ENCODE data around the gene PPP2R5D. TPM values are rescaled to one million over a fixed set of nuclear protein-coding genes. Genes with fewer than 3 reads are reported as not detected.

Gene PPP2R5D
- total RNA-seq, 2 donors from 2014 or later = 57.5 to 59.1 TPM

DNA sequence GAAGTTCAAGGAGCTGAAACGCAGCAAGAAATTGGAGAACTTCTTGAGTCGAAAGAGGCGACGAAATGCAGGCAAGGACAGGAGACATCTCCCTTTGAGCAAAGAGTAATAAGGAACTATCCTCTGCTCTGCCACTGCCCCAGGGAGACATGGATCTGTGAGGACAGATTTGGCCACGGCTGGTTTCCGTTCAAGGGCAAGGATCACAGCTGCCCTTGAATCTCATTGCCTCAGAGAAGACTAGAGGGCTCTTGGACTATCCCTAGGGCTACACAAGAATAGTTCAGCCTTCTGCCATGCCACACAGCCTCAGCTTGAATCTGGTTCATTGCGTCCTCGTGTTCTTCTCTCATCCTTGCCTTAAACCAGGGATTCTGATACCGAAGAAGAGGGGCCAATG lies 44.8 kb downstream of the PPP2R5D start:
- Histone ChIP-seq H3K9ac (ENCODE audit: extremely low read depth, low read length, poor library complexity, severe bottlenecking) (no peak overlapping the region), H3K27me3 (ENCODE audit: control insufficient read depth, insufficient read depth, low read length, poor library complexity, severe bottlenecking) (no peaks in the 10 kb centered on the region), H3K4me1 (ENCODE audit: control insufficient read depth, insufficient read depth, low read length) (no peaks in the 10 kb centered on the region), H3K9me3 (ENCODE audit: control insufficient read depth, low read length) (no peaks in the 10 kb centered on the region), H3K27ac (ENCODE audit: low read depth, low read length) (no peak overlapping the region), H3K4me3 (ENCODE audit: low read length) (no peak overlapping the region), H3K36me3 (ENCODE audit: control insufficient read depth, insufficient read depth, low read length) (peaks cover 79% of the 10 kb centered on the region)
- TF ChIP-seq, protein P1, sequence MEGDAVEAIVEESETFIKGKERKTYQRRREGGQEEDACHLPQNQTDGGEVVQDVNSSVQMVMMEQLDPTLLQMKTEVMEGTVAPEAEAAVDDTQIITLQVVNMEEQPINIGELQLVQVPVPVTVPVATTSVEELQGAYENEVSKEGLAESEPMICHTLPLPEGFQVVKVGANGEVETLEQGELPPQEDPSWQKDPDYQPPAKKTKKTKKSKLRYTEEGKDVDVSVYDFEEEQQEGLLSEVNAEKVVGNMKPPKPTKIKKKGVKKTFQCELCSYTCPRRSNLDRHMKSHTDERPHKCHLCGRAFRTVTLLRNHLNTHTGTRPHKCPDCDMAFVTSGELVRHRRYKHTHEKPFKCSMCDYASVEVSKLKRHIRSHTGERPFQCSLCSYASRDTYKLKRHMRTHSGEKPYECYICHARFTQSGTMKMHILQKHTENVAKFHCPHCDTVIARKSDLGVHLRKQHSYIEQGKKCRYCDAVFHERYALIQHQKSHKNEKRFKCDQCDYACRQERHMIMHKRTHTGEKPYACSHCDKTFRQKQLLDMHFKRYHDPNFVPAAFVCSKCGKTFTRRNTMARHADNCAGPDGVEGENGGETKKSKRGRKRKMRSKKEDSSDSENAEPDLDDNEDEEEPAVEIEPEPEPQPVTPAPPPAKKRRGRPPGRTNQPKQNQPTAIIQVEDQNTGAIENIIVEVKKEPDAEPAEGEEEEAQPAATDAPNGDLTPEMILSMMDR (conservative IDR thresholded peaks at IDR 0.05) = no peak
- no peaks in the 10 kb centered on the region for H3K4me1 Mint-ChIP-seq
- WGBS, 2 experiments (ENCODE audit: insufficient coverage in 1 of 2, insufficient read length in 1 of 2) = 95 to 97% methylated on average over 9 of the region's 9 CpGs
- H3K36me3 Mint-ChIP-seq (ENCODE audit: low read depth) = peaks cover 82% of the 10 kb centered on the region
- H3K4me3 Mint-ChIP-seq = no peak overlapping the region
- no peak overlapping the region for H3K27ac Mint-ChIP-seq
- DNase-seq = no peak
- no peaks in the 10 kb centered on the region for H3K9me3 Mint-ChIP-seq
- H3K27me3 Mint-ChIP-seq (ENCODE audit: insufficient read depth) = no peaks in the 10 kb centered on the region

DNA sequence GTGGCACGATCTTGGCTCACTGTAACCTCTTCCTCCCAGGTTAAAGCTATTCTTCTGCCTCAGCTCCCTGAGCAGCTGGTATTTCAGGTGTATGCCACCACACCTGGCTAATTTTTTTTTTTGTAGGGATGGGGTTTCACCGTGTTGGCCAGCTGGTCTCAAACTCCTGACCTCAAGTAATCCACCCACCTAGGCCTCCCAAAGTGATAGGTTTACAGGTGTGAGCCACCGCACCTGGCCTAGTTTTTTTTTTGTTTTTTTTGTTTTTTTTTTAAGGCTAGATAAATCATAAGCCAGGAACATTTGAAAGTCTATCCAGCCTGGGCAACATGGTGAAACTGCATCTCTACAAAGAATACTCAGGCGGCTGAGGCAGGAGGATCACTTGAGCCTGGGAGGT lies 48.0 kb downstream of the PPP2R5D start:
- H3K27me3 Mint-ChIP-seq (ENCODE audit: insufficient read depth) = no peaks in the 10 kb centered on the region
- 87 to 99% methylated on average over 2 to 4 of the region's 4 CpGs for WGBS, 2 experiments (ENCODE audit: insufficient coverage in 1 of 2, insufficient read length in 1 of 2)
- H3K9ac ChIP-seq (ENCODE audit: extremely low read depth, low read length, poor library complexity, severe bottlenecking) = no peak overlapping the region
- no peaks in the 10 kb centered on the region for H3K4me1 Mint-ChIP-seq
- no peaks in the 10 kb centered on the region for H3K27me3 ChIP-seq (ENCODE audit: control insufficient read depth, insufficient read depth, low read length, poor library complexity, severe bottlenecking)
- no peak overlapping the region for H3K27ac ChIP-seq (ENCODE audit: low read depth, low read length)
- H3K4me1 ChIP-seq (ENCODE audit: control insufficient read depth, insufficient read depth, low read length) = no peaks in the 10 kb centered on the region
- H3K4me3 ChIP-seq (ENCODE audit: low read length) = no peak overlapping the region
- TF ChIP-seq, protein P1 (conservative IDR thresholded peaks at IDR 0.05) = no peak
- peaks cover 68% of the 10 kb centered on the region for H3K36me3 ChIP-seq (ENCODE audit: control insufficient read depth, insufficient read depth, low read length)
- peaks cover 84% of the 10 kb centered on the region for H3K36me3 Mint-ChIP-seq (ENCODE audit: low read depth)
- H3K27ac Mint-ChIP-seq = no peak overlapping the region
- DNase-seq = no peak
- no peak overlapping the region for H3K4me3 Mint-ChIP-seq
- H3K9me3 ChIP-seq (ENCODE audit: control insufficient read depth, low read length) = no peaks in the 10 kb centered on the region
- H3K9me3 Mint-ChIP-seq = no peaks in the 10 kb centered on the region

DNA sequence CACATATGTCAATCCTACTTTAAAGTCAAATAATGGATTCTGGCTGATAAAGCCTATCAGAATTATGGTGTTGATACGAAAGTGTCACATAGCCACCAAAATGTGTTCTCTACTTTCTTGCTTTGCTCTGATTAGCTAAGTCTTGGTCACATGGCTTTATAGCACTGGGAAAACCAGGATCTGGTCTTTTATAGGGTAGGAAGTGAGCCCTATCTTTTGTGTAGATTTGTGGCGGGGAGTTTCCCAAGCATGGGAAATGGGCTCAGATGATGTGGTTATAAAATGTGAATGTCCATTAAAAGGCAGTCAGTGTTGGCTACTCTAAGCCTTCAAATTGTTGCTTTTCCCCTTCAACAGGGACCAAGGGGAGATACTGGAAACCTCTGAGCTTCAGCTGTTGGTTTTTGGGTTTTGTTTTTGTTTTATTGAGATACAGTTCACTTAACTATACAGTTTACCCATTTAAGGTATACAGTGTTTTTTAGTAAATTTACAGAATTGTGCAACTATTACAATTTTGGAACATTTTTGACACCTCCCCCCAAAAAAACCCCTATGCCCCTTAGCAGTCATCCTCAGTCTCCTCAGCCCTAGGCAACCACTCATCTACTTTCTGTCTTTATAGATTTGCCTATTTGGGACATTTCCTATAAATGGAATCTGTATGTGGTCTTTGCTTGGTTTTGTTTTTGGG lies 49.3 kb downstream of the PPP2R5D start:
- Histone ChIP-seq H3K27me3 (ENCODE audit: control insufficient read depth, insufficient read depth, low read length, poor library complexity, severe bottlenecking) (no peaks in the 10 kb centered on the region), H3K4me1 (ENCODE audit: control insufficient read depth, insufficient read depth, low read length) (no peaks in the 10 kb centered on the region), H3K9ac (ENCODE audit: extremely low read depth, low read length, poor library complexity, severe bottlenecking) (no peak overlapping the region), H3K4me3 (ENCODE audit: low read length) (no peak overlapping the region), H3K27ac (ENCODE audit: low read depth, low read length) (no peak overlapping the region), H3K9me3 (ENCODE audit: control insufficient read depth, low read length) (no peaks in the 10 kb centered on the region), H3K36me3 (ENCODE audit: control insufficient read depth, insufficient read depth, low read length) (peaks cover 70% of the 10 kb centered on the region)
- no peak for DNase-seq
- Mint-ChIP-seq H3K4me1 (no peaks in the 10 kb centered on the region), H3K36me3 (ENCODE audit: low read depth) (peaks cover 85% of the 10 kb centered on the region), H3K27ac (peak overlapping the region; percentile 15), H3K9me3 (no peaks in the 10 kb centered on the region), H3K27me3 (ENCODE audit: insufficient read depth) (no peaks in the 10 kb centered on the region), H3K4me3 (no peak overlapping the region)
- TF ChIP-seq, protein P1 (conservative IDR thresholded peaks at IDR 0.05) = no peak
- 91 to 100% methylated on average over 1 to 2 of the region's 2 CpGs for WGBS, 2 experiments (ENCODE audit: insufficient coverage in 1 of 2, insufficient read length in 1 of 2)

All from endodermal cell (in vitro differentiated cells).